HEK293 (cell line): ENCODE measurements around the gene PIGBOS1.

Experiments used
- CTCF ChIA-PET: fragments of 350-600 bp; formaldehyde crosslinking; extraction: SDS; loops from one replicate; lab custom pipeline; 2021; ENCODE audit warnings: antibody characterized with exemption; lab: Yijun Ruan, JAX
- POLR2A ChIA-PET: fragments of 300-600 bp; formaldehyde crosslinking; extraction: SDS; loops from one replicate; lab custom pipeline; 2020; ENCODE audit warnings: antibody characterized with exemption, inconsistent platforms; lab: Yijun Ruan, JAX
- H3K27ac ChIP-seq: fragments of 200-500 bp; sonication (Bioruptor generic); 2 replicates; pipeline ENCODE4 v1.5.1; 2014; ENCODE audit warnings: low read depth, low read length, control low read depth, inconsistent platforms; ENCODE audit errors: extremely low read depth
- H3K36me3 ChIP-seq, 2 experiments: fragments of 200-500 bp in 1 of 2; sonication (Bioruptor generic) in 1 of 2; 1 replicate in 1 of 2; 2 replicates in 1 of 2; pipeline ENCODE4 v1.5.1; 2014 to 2017; ENCODE audit warnings: inconsistent platforms in 2 of 2, low read length in 2 of 2; ENCODE audit not compliant: control insufficient read depth in 2 of 2, insufficient read depth in 1 of 2
- H3K4me1 ChIP-seq: fragments of 200-500 bp; sonication (Bioruptor generic); 2 replicates; pipeline ENCODE4 v1.5.1; 2014; ENCODE audit warnings: mild to moderate bottlenecking, low read length, inconsistent platforms; ENCODE audit not compliant: control insufficient read depth, insufficient read depth
- H3K4me3 ChIP-seq: 2 replicates; pipeline ENCODE4 v1.5.1; 2011; ENCODE audit warnings: low read depth, mild to moderate bottlenecking, control low read depth, low read length, moderate library complexity
- H3K9me3 ChIP-seq: fragments of 200-500 bp; sonication (Bioruptor generic); 2 replicates; pipeline ENCODE4 v1.5.1; 2014; ENCODE audit warnings: low read depth, low read length, inconsistent platforms; ENCODE audit not compliant: control insufficient read depth, insufficient read depth
- BCL11B ChIP-seq: fragments of 450-650 bp; formaldehyde crosslinking; IDR thresholded peaks from 2 replicates; pipeline ENCODE4 v1.5.1; 2016; ENCODE audit warnings: low read depth, missing biosample characterization, missing genetic modification characterization
- GLI4 ChIP-seq: fragments of 450-650 bp; formaldehyde crosslinking; IDR thresholded peaks from 2 replicates; pipeline ENCODE4 v1.5.1; 2016; ENCODE audit warnings: missing biosample characterization, missing genetic modification characterization
- GLIS2 ChIP-seq: fragments of 450-650 bp; formaldehyde crosslinking; IDR thresholded peaks from 2 replicates; pipeline ENCODE4 v1.5.1; 2016; ENCODE audit warnings: missing biosample characterization, missing genetic modification characterization
- IKZF3 ChIP-seq: fragments of 450-650 bp; IDR thresholded peaks from 2 replicates; pipeline ENCODE4 v1.5.0; 2018; ENCODE audit warnings: missing biosample characterization, mild to moderate bottlenecking, missing genetic modification characterization, moderate library complexity
- KLF10 ChIP-seq: fragments of 450-650 bp; IDR thresholded peaks from 2 replicates; pipeline ENCODE4 v1.5.1; 2018; ENCODE audit warnings: missing biosample characterization, mild to moderate bottlenecking, missing genetic modification characterization
- RBAK ChIP-seq: fragments of 450-650 bp; formaldehyde crosslinking; IDR thresholded peaks from 2 replicates; pipeline ENCODE4 v1.5.1; 2016; ENCODE audit warnings: missing biosample characterization, missing genetic modification characterization
- SALL2 ChIP-seq: fragments of 450-650 bp; formaldehyde crosslinking; IDR thresholded peaks from 2 replicates; pipeline ENCODE4 v1.5.0; 2017; ENCODE audit warnings: missing biosample characterization, mild to moderate bottlenecking, missing genetic modification characterization, borderline replicate concordance
- SETDB1 ChIP-seq: IDR thresholded peaks from one replicate; pipeline ENCODE4 v1.6.1; 2017; ENCODE audit warnings: mild to moderate bottlenecking, low read length, moderate library complexity, mixed read lengths; ENCODE audit not compliant: insufficient read length
- ZBTB10 ChIP-seq: fragments of 450-650 bp; formaldehyde crosslinking; IDR thresholded peaks from 2 replicates; pipeline ENCODE4 v1.5.1; 2016; ENCODE audit warnings: missing biosample characterization, missing genetic modification characterization
- ZBTB49 ChIP-seq: fragments of 450-650 bp; formaldehyde crosslinking; IDR thresholded peaks from 2 replicates; pipeline ENCODE4 v1.5.1; 2016; ENCODE audit warnings: missing biosample characterization, missing genetic modification characterization, low read depth
- ZNF433 ChIP-seq: fragments of 450-650 bp; formaldehyde crosslinking; IDR thresholded peaks from 2 replicates; pipeline ENCODE4 v1.5.1; 2016; ENCODE audit warnings: missing biosample characterization, missing genetic modification characterization, low read depth
- ZNF501 ChIP-seq: fragments of 450-650 bp; formaldehyde crosslinking; IDR thresholded peaks from 2 replicates; pipeline ENCODE4 v1.5.1; 2016; ENCODE audit warnings: missing biosample characterization, missing genetic modification characterization
- ZNF623 ChIP-seq: fragments of 450-650 bp; formaldehyde crosslinking; IDR thresholded peaks from 2 replicates; pipeline ENCODE4 v1.5.1; 2016; ENCODE audit warnings: missing biosample characterization, missing genetic modification characterization
- ZNF76 ChIP-seq: fragments of 450-650 bp; formaldehyde crosslinking; IDR thresholded peaks from 2 replicates; pipeline ENCODE4; 2016; ENCODE audit warnings: low read depth, missing biosample characterization, missing genetic modification characterization, borderline replicate concordance
- ZNF830 ChIP-seq: fragments of 450-650 bp; IDR thresholded peaks from 2 replicates; pipeline ENCODE4 v1.5.0; 2018; ENCODE audit warnings: missing biosample characterization, missing genetic modification characterization, low read depth, mild to moderate bottlenecking, moderate library complexity
- ZSCAN23 ChIP-seq: fragments of 450-650 bp; formaldehyde crosslinking; IDR thresholded peaks from 2 replicates; pipeline ENCODE4 v1.5.1; 2016; ENCODE audit warnings: missing biosample characterization, missing genetic modification characterization
- TF ChIP-seq, protein P1 (sequence below): fragments of 450-650 bp; formaldehyde crosslinking; IDR thresholded peaks from 2 replicates; pipeline ENCODE4 v1.5.1; 2017; ENCODE audit warnings: missing biosample characterization, missing genetic modification characterization
- TF ChIP-seq, protein P2 (sequence below): fragments of 450-650 bp; formaldehyde crosslinking; IDR thresholded peaks from 2 replicates; pipeline ENCODE4 v1.5.1; 2016; ENCODE audit warnings: missing biosample characterization, missing genetic modification characterization
- TF ChIP-seq, protein P3 (sequence below): fragments of 450-650 bp; formaldehyde crosslinking; IDR thresholded peaks from 2 replicates; pipeline ENCODE4 v1.5.1; 2016; ENCODE audit warnings: missing biosample characterization, missing genetic modification characterization, borderline replicate concordance
- TF ChIP-seq, protein P4 (sequence below): fragments of 450-650 bp; formaldehyde crosslinking; IDR thresholded peaks from 2 replicates; pipeline ENCODE4 v1.5.1; 2016; ENCODE audit warnings: missing biosample characterization, missing genetic modification characterization, low read depth

PIGBOS1 gene

DNA sequence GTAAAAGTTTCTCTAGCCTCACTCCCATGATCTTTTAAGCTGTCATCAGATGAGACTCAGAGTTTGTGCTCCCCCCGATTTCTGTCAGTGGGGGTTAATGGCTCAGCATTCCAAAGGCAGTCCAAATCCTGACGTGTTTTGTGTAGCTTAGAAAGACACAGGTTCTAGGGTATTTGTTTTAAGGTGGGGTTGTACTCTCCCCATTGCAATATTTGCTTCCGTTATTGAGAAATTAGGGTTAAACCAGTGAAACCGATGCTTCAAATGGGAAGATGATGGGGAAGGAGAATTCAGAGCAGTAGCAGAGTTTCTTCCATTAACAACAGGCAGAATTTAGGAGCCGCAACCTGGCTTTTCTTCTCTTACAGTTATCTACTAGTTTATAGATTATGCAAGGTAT, 3.5 kb upstream of the PIGBOS1 start:
- ChIA-PET CTCF (interaction anchor here (0.6 to 1.1 kb wide), 2 partner anchors 14 to 214 kb away, joined by 3 read pairs; no protein-coding TSS in a partner anchor), POLR2A (no interaction called here)
- Histone ChIP-seq H3K4me3 (no peak overlapping the region), H3K4me1 (no peaks in the 10 kb centered on the region), H3K27ac (no peak overlapping the region), H3K9me3 (no peaks in the 10 kb centered on the region), H3K36me3 (no peaks in the 10 kb centered on the region; a peak in 1 of 3 replicates)
- TF ChIP-seq RBAK (tag by site-specific recombination) (no peak), ZNF433 (tag by site-specific recombination) (no peak), SETDB1 (no peak), ZNF623 (tag by site-specific recombination) (no peak)

DNA sequence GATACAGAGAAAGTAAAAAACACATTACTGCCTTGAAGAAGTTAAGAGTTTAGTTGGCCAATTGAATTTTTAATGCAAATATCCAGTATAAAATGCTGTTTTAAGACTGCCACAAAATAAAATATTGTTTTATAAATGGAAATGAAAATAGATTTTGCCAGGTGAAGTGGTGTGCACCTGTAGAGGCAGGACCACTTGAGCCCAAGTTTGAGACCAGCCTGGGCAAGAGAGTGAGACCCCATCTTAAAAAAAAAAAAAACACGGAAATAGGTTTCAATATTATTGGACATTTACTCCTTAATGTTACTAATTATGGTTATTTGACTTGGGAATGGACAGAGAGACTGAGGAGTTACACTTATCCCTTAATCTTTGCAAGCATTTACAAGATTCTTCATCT, 2.0 kb upstream of the PIGBOS1 start:
- H3K4me1 ChIP-seq, result no peaks in the 10 kb centered on the region
- no peak overlapping the region for H3K27ac ChIP-seq
- H3K4me3 ChIP-seq, result no peak overlapping the region
- H3K36me3 ChIP-seq, result no peaks in the 10 kb centered on the region
- no peaks in the 10 kb centered on the region for H3K9me3 ChIP-seq
- TF ChIP-seq BCL11B (tag by site-specific recombination) (no peak), ZNF501 (no peak)
- ChIA-PET POLR2A (no interaction called here), CTCF (no interaction called here)

GRCh38 chr15:55320238-55320550, 1.3 kb upstream of the PIGBOS1 start:
- Histone ChIP-seq H3K9me3 (no peaks in the 10 kb centered on the region), H3K4me3 (no peak overlapping the region), H3K36me3 (no peaks in the 10 kb centered on the region), H3K27ac (no peak overlapping the region), H3K4me1 (no peaks in the 10 kb centered on the region)
- no peak for TF ChIP-seq IKZF3 (tag by site-specific recombination)
- TF ChIP-seq ZSCAN23, result no peak
- TF ChIP-seq ZBTB10 (tag by site-specific recombination), result no peak
- no peak for TF ChIP-seq ZNF76 (tag by site-specific recombination)
- no peak for TF ChIP-seq GLIS2 (tag by site-specific recombination)
- TF ChIP-seq, protein P1, sequence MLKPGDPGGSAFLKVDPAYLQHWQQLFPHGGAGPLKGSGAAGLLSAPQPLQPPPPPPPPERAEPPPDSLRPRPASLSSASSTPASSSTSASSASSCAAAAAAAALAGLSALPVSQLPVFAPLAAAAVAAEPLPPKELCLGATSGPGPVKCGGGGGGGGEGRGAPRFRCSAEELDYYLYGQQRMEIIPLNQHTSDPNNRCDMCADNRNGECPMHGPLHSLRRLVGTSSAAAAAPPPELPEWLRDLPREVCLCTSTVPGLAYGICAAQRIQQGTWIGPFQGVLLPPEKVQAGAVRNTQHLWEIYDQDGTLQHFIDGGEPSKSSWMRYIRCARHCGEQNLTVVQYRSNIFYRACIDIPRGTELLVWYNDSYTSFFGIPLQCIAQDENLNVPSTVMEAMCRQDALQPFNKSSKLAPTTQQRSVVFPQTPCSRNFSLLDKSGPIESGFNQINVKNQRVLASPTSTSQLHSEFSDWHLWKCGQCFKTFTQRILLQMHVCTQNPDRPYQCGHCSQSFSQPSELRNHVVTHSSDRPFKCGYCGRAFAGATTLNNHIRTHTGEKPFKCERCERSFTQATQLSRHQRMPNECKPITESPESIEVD (tag by site-specific recombination), result no peak
- TF ChIP-seq SALL2 (tag by site-specific recombination), result no peak
- no peak for TF ChIP-seq GLI4 (tag by site-specific recombination)
- TF ChIP-seq, protein P2, sequence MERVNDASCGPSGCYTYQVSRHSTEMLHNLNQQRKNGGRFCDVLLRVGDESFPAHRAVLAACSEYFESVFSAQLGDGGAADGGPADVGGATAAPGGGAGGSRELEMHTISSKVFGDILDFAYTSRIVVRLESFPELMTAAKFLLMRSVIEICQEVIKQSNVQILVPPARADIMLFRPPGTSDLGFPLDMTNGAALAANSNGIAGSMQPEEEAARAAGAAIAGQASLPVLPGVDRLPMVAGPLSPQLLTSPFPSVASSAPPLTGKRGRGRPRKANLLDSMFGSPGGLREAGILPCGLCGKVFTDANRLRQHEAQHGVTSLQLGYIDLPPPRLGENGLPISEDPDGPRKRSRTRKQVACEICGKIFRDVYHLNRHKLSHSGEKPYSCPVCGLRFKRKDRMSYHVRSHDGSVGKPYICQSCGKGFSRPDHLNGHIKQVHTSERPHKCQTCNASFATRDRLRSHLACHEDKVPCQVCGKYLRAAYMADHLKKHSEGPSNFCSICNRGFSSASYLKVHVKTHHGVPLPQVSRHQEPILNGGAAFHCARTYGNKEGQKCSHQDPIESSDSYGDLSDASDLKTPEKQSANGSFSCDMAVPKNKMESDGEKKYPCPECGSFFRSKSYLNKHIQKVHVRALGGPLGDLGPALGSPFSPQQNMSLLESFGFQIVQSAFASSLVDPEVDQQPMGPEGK (tag by site-specific recombination), result no peak
- TF ChIP-seq ZNF830, result no peak
- TF ChIP-seq ZBTB49 (tag by site-specific recombination), result no peak
- TF ChIP-seq, protein P3, sequence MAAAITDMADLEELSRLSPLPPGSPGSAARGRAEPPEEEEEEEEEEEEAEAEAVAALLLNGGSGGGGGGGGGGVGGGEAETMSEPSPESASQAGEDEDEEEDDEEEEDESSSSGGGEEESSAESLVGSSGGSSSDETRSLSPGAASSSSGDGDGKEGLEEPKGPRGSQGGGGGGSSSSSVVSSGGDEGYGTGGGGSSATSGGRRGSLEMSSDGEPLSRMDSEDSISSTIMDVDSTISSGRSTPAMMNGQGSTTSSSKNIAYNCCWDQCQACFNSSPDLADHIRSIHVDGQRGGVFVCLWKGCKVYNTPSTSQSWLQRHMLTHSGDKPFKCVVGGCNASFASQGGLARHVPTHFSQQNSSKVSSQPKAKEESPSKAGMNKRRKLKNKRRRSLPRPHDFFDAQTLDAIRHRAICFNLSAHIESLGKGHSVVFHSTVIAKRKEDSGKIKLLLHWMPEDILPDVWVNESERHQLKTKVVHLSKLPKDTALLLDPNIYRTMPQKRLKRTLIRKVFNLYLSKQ (tag by site-specific recombination), result no peak
- no peak for TF ChIP-seq KLF10 (tag by site-specific recombination)
- TF ChIP-seq, protein P4, sequence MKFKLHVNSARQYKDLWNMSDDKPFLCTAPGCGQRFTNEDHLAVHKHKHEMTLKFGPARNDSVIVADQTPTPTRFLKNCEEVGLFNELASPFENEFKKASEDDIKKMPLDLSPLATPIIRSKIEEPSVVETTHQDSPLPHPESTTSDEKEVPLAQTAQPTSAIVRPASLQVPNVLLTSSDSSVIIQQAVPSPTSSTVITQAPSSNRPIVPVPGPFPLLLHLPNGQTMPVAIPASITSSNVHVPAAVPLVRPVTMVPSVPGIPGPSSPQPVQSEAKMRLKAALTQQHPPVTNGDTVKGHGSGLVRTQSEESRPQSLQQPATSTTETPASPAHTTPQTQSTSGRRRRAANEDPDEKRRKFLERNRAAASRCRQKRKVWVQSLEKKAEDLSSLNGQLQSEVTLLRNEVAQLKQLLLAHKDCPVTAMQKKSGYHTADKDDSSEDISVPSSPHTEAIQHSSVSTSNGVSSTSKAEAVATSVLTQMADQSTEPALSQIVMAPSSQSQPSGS (tag by site-specific recombination), result no peak
- CTCF ChIA-PET, result interaction anchor here (0.6 kb wide), 1 partner anchor 119 kb away, joined by 5 read pairs; no protein-coding TSS in a partner anchor
- POLR2A ChIA-PET, result interaction anchor here (2.4 kb wide), 1 partner anchor 87 kb away, joined by 12 read pairs; the partner anchor contains the start of genes CCPG1 and PIERCE2
